Measurements from ENCODE around the gene TRMO.

- no peak for TF ChIP-seq EP300 (IDR thresholded peaks at IDR 0.05)
- TF ChIP-seq CTCF (IDR thresholded peaks at IDR 0.05), result no peak
- TF ChIP-seq POLR2AphosphoS5 (IDR thresholded peaks at IDR 0.05), result no peak
Measured at GRCh38 chr9:97944612-97945011, 22.3 kb upstream of the TRMO start.

Measured in gastroesophageal sphincter (tissue), 3 donors.